Gastroesophageal sphincter (tissue), 3 donors: ENCODE data around the gene DDX10.

Experiments used
- CTCF ChIP-seq, 4 experiments: fragments of 200-600 bp in 2 of 4; fragments of 450-650 bp in 2 of 4; sonication (generic) in 1 of 4; IDR thresholded peaks; one replicate each; pipeline ENCODE4 v1.5.1; 2017 to 2019; ENCODE audit warnings: antibody characterized with exemption in 4 of 4, mild to moderate bottlenecking in 2 of 4, moderate library complexity in 2 of 4
- EP300 ChIP-seq: sonication (generic); formaldehyde crosslinking; IDR thresholded peaks from one replicate; pipeline ENCODE4 v1.6.1; 2017; ENCODE audit warnings: antibody characterized with exemption, mild to moderate bottlenecking
- POLR2AphosphoS5 ChIP-seq: sonication (generic); formaldehyde crosslinking; IDR thresholded peaks from one replicate; pipeline ENCODE4 v1.6.1; 2017; ENCODE audit warnings: antibody characterized with exemption

- TF ChIP-seq CTCF (IDR thresholded peaks at IDR 0.05) (no peak), POLR2AphosphoS5 (no peak), EP300 (no peak)
Observed at GRCh38 chr11:108662700-108663099, 2.2 kb upstream of the DDX10 start.
